Measurements from ENCODE around the gene DLGAP3. TPM values are rescaled to one million over a fixed set of nuclear protein-coding genes. Genes with fewer than 3 reads are reported as not detected.

The DLGAP3 gene
- total and polyA plus RNA-seq, 12 donors = 0.07 to 0.35 (median 0.13) TPM; not detected in 6

DNA sequence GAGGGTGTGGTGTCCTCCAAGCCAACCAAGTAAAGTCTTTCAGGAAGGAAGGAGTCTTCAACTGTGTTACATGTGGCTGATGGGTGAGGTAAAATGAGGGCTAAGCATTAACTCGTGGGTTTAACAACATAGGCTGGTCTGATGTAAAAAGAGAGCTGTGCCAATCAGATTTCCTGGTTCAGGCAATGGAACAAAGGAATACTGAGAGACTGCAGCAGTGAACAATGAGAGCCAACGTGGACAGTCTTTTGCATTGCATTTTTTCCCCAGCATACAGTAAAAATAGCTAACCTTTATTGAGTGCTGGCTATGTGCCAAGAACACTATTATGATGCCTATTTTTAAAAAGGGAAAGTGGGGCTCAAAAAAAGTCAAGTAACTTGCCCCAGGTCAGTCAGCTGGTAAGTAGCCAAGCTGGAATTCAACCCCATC lies 31.1 kb downstream of the DLGAP3 start:
- Histone ChIP-seq H3K4me1 (peaks cover 0 to 10% (median 0%) of the 10 kb centered on the region in 9 donors), H3K4me3 (no peak overlapping the region), H3K9me3 (peaks cover 0 to 4% (median 0%) of the 10 kb centered on the region in 11 donors), H3K27me3 (peaks cover 0 to 20% (median 11%) of the 10 kb centered on the region in 7 donors), H3K27ac (no peak overlapping the region), H3K36me3 (no peaks in the 10 kb centered on the region)
- DNase-seq (no peak), ATAC-seq (no peak)
- TF ChIP-seq, protein P1, sequence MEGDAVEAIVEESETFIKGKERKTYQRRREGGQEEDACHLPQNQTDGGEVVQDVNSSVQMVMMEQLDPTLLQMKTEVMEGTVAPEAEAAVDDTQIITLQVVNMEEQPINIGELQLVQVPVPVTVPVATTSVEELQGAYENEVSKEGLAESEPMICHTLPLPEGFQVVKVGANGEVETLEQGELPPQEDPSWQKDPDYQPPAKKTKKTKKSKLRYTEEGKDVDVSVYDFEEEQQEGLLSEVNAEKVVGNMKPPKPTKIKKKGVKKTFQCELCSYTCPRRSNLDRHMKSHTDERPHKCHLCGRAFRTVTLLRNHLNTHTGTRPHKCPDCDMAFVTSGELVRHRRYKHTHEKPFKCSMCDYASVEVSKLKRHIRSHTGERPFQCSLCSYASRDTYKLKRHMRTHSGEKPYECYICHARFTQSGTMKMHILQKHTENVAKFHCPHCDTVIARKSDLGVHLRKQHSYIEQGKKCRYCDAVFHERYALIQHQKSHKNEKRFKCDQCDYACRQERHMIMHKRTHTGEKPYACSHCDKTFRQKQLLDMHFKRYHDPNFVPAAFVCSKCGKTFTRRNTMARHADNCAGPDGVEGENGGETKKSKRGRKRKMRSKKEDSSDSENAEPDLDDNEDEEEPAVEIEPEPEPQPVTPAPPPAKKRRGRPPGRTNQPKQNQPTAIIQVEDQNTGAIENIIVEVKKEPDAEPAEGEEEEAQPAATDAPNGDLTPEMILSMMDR (IDR thresholded peaks at IDR 0.05) = no peak
- 11 to 13% methylated on average over 2 of the region's 2 CpGs for WGBS, 2 donors
- intact Hi-C loops (cut with DNase I) = no loop called here

DNA sequence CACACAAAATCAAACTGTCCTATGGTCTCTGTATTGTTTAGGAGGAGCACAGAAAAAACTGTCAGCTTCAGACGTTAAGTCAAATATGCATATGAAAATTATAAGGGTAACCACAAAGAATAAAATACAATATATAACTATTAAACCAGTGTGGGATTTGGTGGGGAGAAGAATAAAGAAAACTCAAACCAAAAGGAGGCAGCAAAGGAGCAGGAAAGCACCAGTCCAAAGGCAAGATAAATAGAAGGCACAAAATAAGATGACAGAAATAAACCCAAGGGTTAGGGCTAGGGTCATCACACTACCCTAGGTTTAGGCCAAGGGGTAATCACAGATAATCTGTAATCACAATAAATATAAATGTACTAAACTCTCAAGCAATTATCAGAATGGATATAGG lies 32.8 kb downstream of the DLGAP3 start:
- no peak for ATAC-seq
- 71 to 77% methylated on average over 1 of the region's 1 CpG for WGBS, 2 donors
- intact Hi-C loops (cut with DNase I) = no loop called here

DNA sequence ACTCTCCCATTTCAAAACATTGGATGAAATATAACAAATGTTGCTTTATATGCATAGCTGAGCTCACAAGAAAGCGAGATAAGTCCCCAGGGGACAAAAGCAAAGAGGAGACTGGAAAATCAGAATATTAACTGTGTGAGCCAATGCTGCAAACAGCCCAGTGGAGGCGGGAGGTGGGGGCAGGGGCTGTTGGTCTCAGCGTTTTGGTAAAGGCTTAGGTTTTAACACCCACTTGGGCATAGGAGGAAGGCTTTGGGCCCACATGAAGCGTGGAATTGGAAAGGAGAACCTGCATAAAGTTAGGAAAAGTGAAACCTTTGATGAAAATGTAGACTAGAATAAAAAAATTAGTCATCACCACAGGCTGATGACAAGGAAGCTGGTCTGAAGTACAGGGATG lies 39.7 kb downstream of the DLGAP3 start:
- H3K27ac ChIP-seq = no peak overlapping the region
- H3K4me3 ChIP-seq = no peak overlapping the region
- DNase-seq (no peak), ATAC-seq (no peak)
- WGBS, 2 donors = 51 to 60% methylated on average over 4 of the region's 4 CpGs
- peaks cover 0 to 23% (median 13%) of the 10 kb centered on the region in 11 donors for H3K9me3 ChIP-seq
- H3K27me3 ChIP-seq = peaks cover 10 to 53% (median 37%) of the 10 kb centered on the region in 7 donors
- H3K4me1 ChIP-seq = peaks cover 0 to 12% (median 9%) of the 10 kb centered on the region in 9 donors
- intact Hi-C loops (cut with DNase I) = no loop called here
- H3K36me3 ChIP-seq = no peaks in the 10 kb centered on the region
- TF ChIP-seq, protein P1 (IDR thresholded peaks at IDR 0.05) = no peak

More for the DNA sequence above, 32.8 kb downstream of the DLGAP3 start:
- TF ChIP-seq, protein P1 (IDR thresholded peaks at IDR 0.05) = no peak
- peaks cover 0 to 14% (median 9%) of the 10 kb centered on the region in 7 donors for H3K27me3 ChIP-seq
- no peak for DNase-seq
- no peak overlapping the region for H3K4me3 ChIP-seq
- H3K9me3 ChIP-seq = peaks cover 0 to 20% (median 11%) of the 10 kb centered on the region in 11 donors
- peaks cover 0 to 10% (median 0%) of the 10 kb centered on the region in 9 donors for H3K4me1 ChIP-seq
- H3K27ac ChIP-seq = no peak overlapping the region
- no peaks in the 10 kb centered on the region for H3K36me3 ChIP-seq

DNA sequence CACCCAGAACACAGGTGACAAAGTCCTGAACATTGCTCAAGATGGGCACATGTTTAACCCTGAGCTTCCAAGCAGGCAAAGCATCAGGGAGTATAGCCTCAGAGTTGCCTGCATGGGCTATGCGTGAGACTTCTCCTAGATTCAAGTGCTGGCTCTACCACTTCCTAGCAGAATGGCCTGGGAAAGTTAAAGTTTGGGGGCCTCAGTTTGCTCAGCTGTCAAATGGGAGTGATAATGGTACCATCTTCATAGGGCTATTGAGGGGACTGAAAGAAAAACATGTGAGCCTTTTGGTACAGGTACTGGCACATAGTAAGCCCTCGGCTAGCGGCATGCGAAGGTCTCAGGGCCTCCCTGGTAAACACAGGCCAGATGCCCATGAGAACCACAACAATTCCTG lies 41.9 kb downstream of the DLGAP3 start:
- TF ChIP-seq, protein P1 (IDR thresholded peaks at IDR 0.05) = no peak
- Histone ChIP-seq H3K36me3 (no peaks in the 10 kb centered on the region), H3K4me3 (no peak overlapping the region), H3K4me1 (peaks cover 0 to 12% (median 9%) of the 10 kb centered on the region in 9 donors), H3K9me3 (peaks cover 0 to 14% (median 8%) of the 10 kb centered on the region in 11 donors), H3K27ac (no peak overlapping the region), H3K27me3 (peaks cover 10 to 74% (median 58%) of the 10 kb centered on the region in 7 donors)
- intact Hi-C loops (cut with DNase I) = no loop called here
- WGBS, 2 donors = 94 to 98% methylated on average over 4 of the region's 4 CpGs
- DNase-seq (no peak), ATAC-seq (no peak)

Data from heart right ventricle (tissue), 16 donors.